Measurements from ENCODE around the gene TJP3. TPM values are rescaled to one million over a fixed set of nuclear protein-coding genes. Genes with fewer than 3 reads are reported as not detected.
"Not testable (repeated sequence)": the region's sequence is repeated elsewhere in the genome, so short reads cannot be mapped to it uniquely, and the experiment has no call there.

TJP3 gene
- total RNA-seq, 3 donors from 2014 or later = 0.16 to 36.6 (median 20.0) TPM

DNA sequence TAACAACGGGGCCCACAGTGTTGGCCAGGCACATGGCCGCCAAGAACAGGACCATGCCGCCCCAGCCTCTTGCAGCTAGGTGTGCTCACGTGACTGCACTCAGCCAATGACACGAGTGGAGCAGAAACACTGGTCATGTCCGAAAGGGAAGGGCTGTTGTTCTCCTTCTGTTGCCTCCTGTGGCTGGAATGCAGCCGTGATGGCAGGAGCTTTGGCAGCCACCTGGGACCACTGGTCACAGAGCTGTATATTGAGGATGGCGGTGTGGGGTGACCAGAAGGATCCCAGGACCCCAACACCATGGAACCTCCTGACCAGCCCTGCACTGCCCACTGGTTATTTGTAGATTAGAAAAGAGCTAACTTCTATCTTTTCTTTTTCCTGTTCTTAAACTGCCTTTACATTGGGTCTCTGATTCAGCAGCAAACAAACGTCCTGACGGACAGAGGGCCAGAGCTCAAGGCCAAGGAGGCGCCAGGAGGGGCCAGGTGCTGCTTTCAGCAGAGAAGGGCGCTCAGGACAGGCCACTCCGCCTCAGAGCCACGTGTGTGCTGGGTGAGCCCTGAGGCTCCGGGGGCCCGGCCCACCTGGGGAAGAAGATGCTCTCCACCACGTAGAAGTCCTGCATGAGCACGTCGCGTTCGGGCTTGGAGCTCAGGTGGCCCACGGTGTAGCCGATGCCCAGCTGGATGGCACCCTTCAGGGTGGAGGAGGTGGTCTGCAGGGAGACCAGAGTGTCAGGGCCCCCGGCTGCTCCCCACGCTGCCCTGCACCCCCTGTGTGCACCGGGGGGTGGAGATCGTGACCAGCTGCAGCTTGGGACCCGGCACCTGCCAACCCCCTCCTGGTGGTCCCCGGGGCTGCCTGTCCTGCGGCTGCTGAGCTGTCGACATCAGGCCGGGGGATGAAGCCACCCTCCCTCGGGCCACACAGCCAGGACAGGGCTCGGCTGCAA lies 46.6 kb upstream of the TJP3 start:
- TF ChIP-seq POLR2AphosphoS5 (IDR thresholded peaks at IDR 0.05) = no peak
- no peak for TF ChIP-seq POLR2A (IDR thresholded peaks at IDR 0.05)
- TF ChIP-seq, protein P1, sequence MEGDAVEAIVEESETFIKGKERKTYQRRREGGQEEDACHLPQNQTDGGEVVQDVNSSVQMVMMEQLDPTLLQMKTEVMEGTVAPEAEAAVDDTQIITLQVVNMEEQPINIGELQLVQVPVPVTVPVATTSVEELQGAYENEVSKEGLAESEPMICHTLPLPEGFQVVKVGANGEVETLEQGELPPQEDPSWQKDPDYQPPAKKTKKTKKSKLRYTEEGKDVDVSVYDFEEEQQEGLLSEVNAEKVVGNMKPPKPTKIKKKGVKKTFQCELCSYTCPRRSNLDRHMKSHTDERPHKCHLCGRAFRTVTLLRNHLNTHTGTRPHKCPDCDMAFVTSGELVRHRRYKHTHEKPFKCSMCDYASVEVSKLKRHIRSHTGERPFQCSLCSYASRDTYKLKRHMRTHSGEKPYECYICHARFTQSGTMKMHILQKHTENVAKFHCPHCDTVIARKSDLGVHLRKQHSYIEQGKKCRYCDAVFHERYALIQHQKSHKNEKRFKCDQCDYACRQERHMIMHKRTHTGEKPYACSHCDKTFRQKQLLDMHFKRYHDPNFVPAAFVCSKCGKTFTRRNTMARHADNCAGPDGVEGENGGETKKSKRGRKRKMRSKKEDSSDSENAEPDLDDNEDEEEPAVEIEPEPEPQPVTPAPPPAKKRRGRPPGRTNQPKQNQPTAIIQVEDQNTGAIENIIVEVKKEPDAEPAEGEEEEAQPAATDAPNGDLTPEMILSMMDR (IDR thresholded peaks at IDR 0.05) = no peak
- Histone ChIP-seq H3K36me3 (peaks cover 7% of the 10 kb centered on the region), H3K27me3 (no peaks in the 10 kb centered on the region), H3K4me1 (no peaks in the 10 kb centered on the region), H3K4me3 (no peak overlapping the region), H3K27ac (no peak overlapping the region), H3K9me3 (no peaks in the 10 kb centered on the region)
- DNase-seq (ENCODE audit: low spot score in 2 of 2) = no peak
- intact Hi-C loops (cut with DNase I; ENCODE audit: low total_unique reads) = no loop called here

DNA sequence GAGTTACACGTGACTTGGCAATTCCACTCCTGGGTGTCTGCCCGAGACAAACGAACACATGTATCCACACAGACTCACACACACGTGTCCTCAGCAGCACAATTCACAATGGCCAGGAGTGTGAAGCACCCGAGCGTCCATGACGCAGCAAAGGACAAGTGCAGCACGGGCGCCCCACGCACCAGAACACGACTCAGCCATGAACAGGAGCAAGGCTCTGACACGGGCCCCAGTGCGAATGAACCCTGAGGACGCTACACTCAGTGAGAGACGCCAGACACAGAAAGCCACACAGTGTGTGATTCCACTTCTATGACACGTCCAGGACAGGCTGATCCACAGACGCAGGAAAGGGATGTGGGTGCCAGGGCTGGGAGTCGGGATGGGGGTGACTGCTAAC lies 44.3 kb upstream of the TJP3 start:
- intact Hi-C loops (cut with DNase I; ENCODE audit: low total_unique reads) = no loop called here
- TF ChIP-seq POLR2AphosphoS5 (IDR thresholded peaks at IDR 0.05) (no peak), POLR2A (IDR thresholded peaks at IDR 0.05) (no peak)
- TF ChIP-seq, protein P1 (IDR thresholded peaks at IDR 0.05) = no peak
- no peaks in the 10 kb centered on the region for H3K27me3 ChIP-seq
- no peaks in the 10 kb centered on the region for H3K4me1 ChIP-seq
- no peaks in the 10 kb centered on the region for H3K9me3 ChIP-seq
- H3K4me3 ChIP-seq = no peak overlapping the region
- no peak overlapping the region for H3K27ac ChIP-seq
- no peak for DNase-seq (ENCODE audit: low spot score in 2 of 2)
- no peaks in the 10 kb centered on the region for H3K36me3 ChIP-seq

DNA sequence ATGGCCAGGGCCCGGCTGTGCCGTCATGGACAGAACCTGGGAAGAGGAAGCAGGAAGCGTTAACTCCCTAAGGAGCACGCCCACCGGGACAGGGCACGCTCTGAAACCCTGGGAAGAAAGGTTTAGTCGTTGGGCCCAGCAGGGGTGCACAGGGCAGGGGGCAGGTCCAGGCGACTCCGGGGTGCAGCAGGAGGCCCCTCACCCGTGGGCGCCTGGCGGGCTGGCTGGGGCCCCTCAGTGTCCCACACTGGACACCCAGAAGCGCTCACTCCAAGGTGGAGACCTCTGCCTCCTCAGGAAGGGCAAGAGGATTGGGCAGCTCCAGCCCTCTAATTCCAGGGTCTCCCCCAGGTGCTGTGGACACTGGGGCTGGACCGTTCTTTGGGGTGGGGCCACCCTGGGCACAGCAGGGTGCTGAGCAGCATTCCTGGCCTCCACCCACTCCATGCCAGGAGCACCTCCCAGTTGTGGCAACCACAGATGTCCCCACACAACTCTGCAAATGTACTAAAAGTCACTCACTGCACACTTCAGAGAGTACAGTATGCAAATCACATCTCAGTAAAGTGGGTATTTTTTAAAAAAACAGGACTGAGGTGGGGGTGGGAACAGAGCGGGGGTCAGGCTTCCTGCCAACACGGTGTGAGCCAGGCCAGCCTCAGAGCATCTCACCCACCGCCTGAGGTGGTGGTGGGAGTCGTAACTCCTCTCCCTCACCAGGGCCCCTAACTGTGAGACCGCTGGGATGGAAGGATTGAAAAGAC lies 43.1 kb upstream of the TJP3 start:
- Histone ChIP-seq H3K36me3 (no peaks in the 10 kb centered on the region), H3K27me3 (no peaks in the 10 kb centered on the region)
- intact Hi-C loops (cut with DNase I; ENCODE audit: low total_unique reads) = no loop called here

DNA sequence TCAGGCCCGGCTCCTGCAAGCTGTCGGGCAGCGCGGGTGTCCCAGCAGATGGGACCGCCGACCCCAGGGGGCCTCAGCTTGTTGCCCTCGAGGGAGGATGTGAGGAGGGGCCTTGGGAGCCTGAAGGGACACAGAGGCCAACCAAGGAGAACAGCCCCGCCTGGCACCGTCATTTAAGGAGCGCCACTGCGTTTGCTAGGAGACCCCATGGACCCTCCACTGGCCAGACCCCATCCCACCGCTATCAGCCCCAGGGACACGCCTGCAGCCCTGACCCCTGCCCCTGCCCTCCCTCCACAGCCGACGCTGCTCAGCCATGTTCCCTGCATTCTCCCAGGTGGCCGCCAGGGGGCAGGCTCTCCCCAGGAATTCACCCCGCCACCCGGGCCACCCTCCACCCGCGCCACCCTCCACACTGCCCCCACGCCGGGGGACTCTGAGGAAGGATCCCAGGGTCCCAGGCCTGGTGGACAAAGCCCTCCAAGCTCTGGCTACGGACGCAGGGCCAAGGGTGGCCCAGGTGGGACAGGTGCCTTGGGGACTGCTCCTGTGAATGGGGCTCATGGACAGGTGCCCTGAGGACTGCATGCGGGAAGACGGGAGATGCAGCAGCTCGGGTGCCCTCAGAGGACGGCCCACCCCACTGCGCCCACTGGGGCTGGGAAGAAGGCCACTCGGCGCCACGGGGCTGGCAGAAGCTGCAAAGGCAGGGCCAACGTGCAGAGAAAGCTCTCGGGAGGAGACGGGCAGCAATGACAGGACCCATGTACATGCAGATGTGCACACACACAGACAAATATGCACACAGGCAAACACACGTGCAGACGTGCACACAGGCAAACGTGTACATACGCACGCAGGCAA lies 42.3 kb upstream of the TJP3 start:
- intact Hi-C loops (cut with DNase I; ENCODE audit: low total_unique reads) = loop anchor here (1.0 kb wide), 1 partner anchor 33 kb away; no protein-coding TSS in a partner anchor
- H3K4me1 ChIP-seq = peaks cover 0 to 6% of the 10 kb centered on the region in 2 donors
- TF ChIP-seq POLR2AphosphoS5 (IDR thresholded peaks at IDR 0.05) = no peak
- TF ChIP-seq, protein P1 (IDR thresholded peaks at IDR 0.05) = peak; percentile 94 to 97 (median 96)
- no peak for TF ChIP-seq POLR2A (IDR thresholded peaks at IDR 0.05)
- peak overlapping the region in 1 of 2 donors; percentile 12 for H3K27ac ChIP-seq
- peak in 1 of 2 donors; percentile 77 for DNase-seq (ENCODE audit: low spot score in 2 of 2)
- no peaks in the 10 kb centered on the region for H3K27me3 ChIP-seq
- H3K9me3 ChIP-seq = no peaks in the 10 kb centered on the region
- no peaks in the 10 kb centered on the region for H3K36me3 ChIP-seq
- H3K4me3 ChIP-seq = no peak overlapping the region

More for the DNA sequence above, 43.1 kb upstream of the TJP3 start:
- Histone ChIP-seq H3K27ac (no peak overlapping the region), H3K4me1 (no peaks in the 10 kb centered on the region), H3K4me3 (no peak overlapping the region), H3K9me3 (no peaks in the 10 kb centered on the region)
- DNase-seq (ENCODE audit: low spot score in 2 of 2) = no peak
- TF ChIP-seq, protein P1 (IDR thresholded peaks at IDR 0.05) = no peak
- TF ChIP-seq POLR2AphosphoS5 (IDR thresholded peaks at IDR 0.05) (no peak), POLR2A (IDR thresholded peaks at IDR 0.05) (no peak)

DNA sequence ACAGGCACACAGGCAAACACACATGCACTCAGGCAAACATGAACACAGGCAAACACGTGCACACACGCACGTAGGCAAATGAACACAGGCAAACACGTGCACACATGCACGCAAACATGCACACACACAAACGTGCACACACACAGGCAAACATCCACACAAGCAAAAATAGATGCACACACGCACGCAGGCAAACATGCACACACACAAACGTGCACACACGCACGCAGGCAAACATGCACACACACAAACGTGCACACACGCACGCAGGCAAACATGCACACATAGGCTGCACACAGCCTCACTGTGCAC lies 41.7 kb upstream of the TJP3 start:
- DNase-seq (ENCODE audit: low spot score in 2 of 2); H3K27me3 ChIP-seq; H3K9me3 ChIP-seq; H3K4me1 ChIP-seq; H3K27ac ChIP-seq; H3K36me3 ChIP-seq; H3K4me3 ChIP-seq: not testable (repeated sequence)
- intact Hi-C loops (cut with DNase I; ENCODE audit: low total_unique reads) = loop anchor here (1.0 kb wide), 1 partner anchor 33 kb away; no protein-coding TSS in a partner anchor
